SK-N-SH (cell line): ENCODE measurements around the gene MAP7. TPM values are rescaled to one million over a fixed set of nuclear protein-coding genes. Genes with fewer than 3 reads are reported as not detected.

Source experiments
- CTCF ChIA-PET: fragments of 300-600, 350-600 bp; formaldehyde crosslinking; extraction: SDS; loops from one replicate; lab custom pipeline; 2021; lab: Yijun Ruan, JAX
- POLR2A ChIA-PET: fragments of 350-600 bp; sonication (Branson Sonifier 250); formaldehyde crosslinking; extraction: SDS; loops from one replicate; lab custom pipeline; 2020; ENCODE audit warnings: antibody characterized with exemption, inconsistent platforms; lab: Yijun Ruan, JAX
- DNase-seq: peaks from one replicate; pipeline ENCODE4 v3.0.0; 2012
- H2AFZ ChIP-seq: fragments of 200-600 bp; sonication (generic); 2 replicates; pipeline ENCODE4 v1.8.1; 2016; ENCODE audit warnings: antibody characterized with exemption, mild to moderate bottlenecking, low read depth
- H3F3A ChIP-seq: fragments of 200-600 bp; sonication (generic); replicated peaks from 2 replicates; pipeline ENCODE3; 2016; ENCODE audit warnings: antibody characterized with exemption, mild to moderate bottlenecking; ENCODE audit not compliant: insufficient read depth
- H3K27ac ChIP-seq, 2 experiments: fragments of 200-500 bp in 1 of 2; fragments of 200-600 bp in 1 of 2; sonication (Bioruptor generic) in 1 of 2; sonication (generic), shearing (Covaris generic) in 1 of 2; 2 replicates each; pipeline versions ENCODE4 v1.5.1 to v1.6.1; 2014 to 2016; ENCODE audit warnings: low read depth in 2 of 2, inconsistent platforms in 1 of 2, low read length in 1 of 2, mild to moderate bottlenecking in 1 of 2, mixed read lengths in 1 of 2
- H3K27me3 ChIP-seq: fragments of 200-600 bp; sonication (generic), shearing (Covaris generic); 2 replicates; pipeline ENCODE4 v1.6.1; 2016; ENCODE audit warnings: mixed run types; ENCODE audit not compliant: insufficient read depth
- H3K36me3 ChIP-seq, 2 experiments: fragments of 200-500 bp in 1 of 2; fragments of 200-600 bp in 1 of 2; sonication (Bioruptor generic) in 1 of 2; sonication (generic) in 1 of 2; replicated peaks in 1 of 2; 2 replicates each; pipeline versions ENCODE3 to v1.5.1; 2014 to 2016; ENCODE audit warnings: low read length in 1 of 2, mild to moderate bottlenecking in 1 of 2; ENCODE audit not compliant: insufficient read depth in 2 of 2, control insufficient read depth in 1 of 2
- H3K4me1 ChIP-seq, 2 experiments: fragments of 200-500 bp in 1 of 2; fragments of 200-600 bp in 1 of 2; sonication (Bioruptor generic) in 1 of 2; sonication (generic), shearing (Covaris generic) in 1 of 2; 2 replicates each; pipeline versions ENCODE4 v1.5.1 to v1.6.1; 2014 to 2016; ENCODE audit warnings: low read depth in 1 of 2, low read length in 1 of 2, mixed run types in 1 of 2; ENCODE audit not compliant: insufficient read depth in 2 of 2, control insufficient read depth in 1 of 2
- H3K4me2 ChIP-seq: fragments of 200-600 bp; sonication (generic), shearing (Covaris generic); 2 replicates; pipeline ENCODE4 v1.6.1; 2017; ENCODE audit warnings: mixed run types
- H3K4me3 ChIP-seq, 2 experiments: fragments of 200-500 bp in 1 of 2; fragments of 200-600 bp in 1 of 2; sonication (Bioruptor generic) in 1 of 2; sonication (generic), shearing (Covaris generic) in 1 of 2; 2 replicates each; pipeline versions ENCODE4 v1.5.1 to v1.8.1; 2014 to 2016; ENCODE audit warnings: low read depth in 2 of 2, inconsistent platforms in 1 of 2, low read length in 1 of 2, mild to moderate bottlenecking in 1 of 2, mixed read lengths in 1 of 2, moderate library complexity in 1 of 2
- H3K79me2 ChIP-seq: fragments of 200-600 bp; sonication (generic); 2 replicates; pipeline ENCODE4 v1.8.1; 2017; ENCODE audit warnings: mild to moderate bottlenecking; ENCODE audit not compliant: insufficient read depth
- H3K9ac ChIP-seq: fragments of 200-600 bp; sonication (generic); 2 replicates; pipeline ENCODE4 v1.6.1; 2017; ENCODE audit warnings: mixed run types
- H3K9me2 ChIP-seq: fragments of 200-600 bp; sonication (generic); 2 replicates; pipeline ENCODE4 v1.6.1; 2017; ENCODE audit warnings: mixed run types
- H3K9me3 ChIP-seq: fragments of 200-600 bp; sonication (generic); 2 replicates; pipeline ENCODE4 v1.6.1; 2017; ENCODE audit warnings: mixed run types, mild to moderate bottlenecking, moderate library complexity
- H4K20me1 ChIP-seq: fragments of 200-600 bp; sonication (generic); 2 replicates; pipeline ENCODE4 v1.6.1; 2017; ENCODE audit warnings: mild to moderate bottlenecking, mixed run types; ENCODE audit not compliant: insufficient read depth
- CHD2 ChIP-seq: fragments of 150-350 bp; IDR thresholded peaks from 2 replicates; pipeline ENCODE4 v1.6.1; 2018; ENCODE audit warnings: low read length; ENCODE audit not compliant: partially characterized antibody
- EZH2phosphoT487 ChIP-seq: fragments of 200-600 bp; sonication (generic); IDR thresholded peaks from 2 replicates; pipeline ENCODE4 v1.6.1; 2017; ENCODE audit warnings: low read depth, mixed run types, mild to moderate bottlenecking, antibody characterized with exemption, moderate library complexity, borderline replicate concordance
- FOSL2 ChIP-seq: IDR thresholded peaks from 2 replicates; pipeline ENCODE4 v1.4.0; 2012; ENCODE audit warnings: low read depth, mild to moderate bottlenecking, moderate library complexity, borderline replicate concordance
- FOXJ3 ChIP-seq: sonication (generic); formaldehyde crosslinking; IDR thresholded peaks from 2 replicates; pipeline ENCODE4 v1.5.1; 2020; ENCODE audit warnings: mild to moderate bottlenecking, missing genetic modification reagents
- FOXM1 ChIP-seq: IDR thresholded peaks from 2 replicates; pipeline ENCODE4 v1.4.0; 2012; ENCODE audit warnings: low read depth, mild to moderate bottlenecking
- GABPA ChIP-seq: IDR thresholded peaks from 2 replicates; pipeline ENCODE4 v1.4.0; 2012; ENCODE audit warnings: low read depth, mild to moderate bottlenecking
- GATA2 ChIP-seq: sonication (generic); formaldehyde crosslinking; IDR thresholded peaks from 2 replicates; pipeline ENCODE4 v1.5.0; 2020; ENCODE audit warnings: mild to moderate bottlenecking, missing genetic modification reagents
- JUND ChIP-seq: IDR thresholded peaks from 2 replicates; pipeline ENCODE4 v1.4.0; 2012
- MXI1 ChIP-seq: IDR thresholded peaks from 2 replicates; pipeline ENCODE4 v1.6.1; 2012; ENCODE audit warnings: mild to moderate bottlenecking, low read depth, low read length, improper control_type of control experiment
- NFIC ChIP-seq: IDR thresholded peaks from 2 replicates; pipeline ENCODE4 v1.4.0; 2012; ENCODE audit warnings: borderline replicate concordance
- NRF1 ChIP-seq: IDR thresholded peaks from 2 replicates; pipeline ENCODE4 v1.6.1; 2012; ENCODE audit warnings: low read depth, mild to moderate bottlenecking, low read length
- POLR2AphosphoS5 ChIP-seq: IDR thresholded peaks from 2 replicates; pipeline ENCODE4 v1.6.1; 2012; ENCODE audit warnings: low read depth, low read length
- RAD21 ChIP-seq: IDR thresholded peaks from 2 replicates; pipeline ENCODE4 v1.6.1; 2012; ENCODE audit warnings: mild to moderate bottlenecking, low read length
- RCOR1 ChIP-seq: fragments of 150-350 bp; IDR thresholded peaks from 2 replicates; pipeline ENCODE4 v1.6.1; 2017; ENCODE audit warnings: antibody characterized with exemption, low read length
- RXRA ChIP-seq: IDR thresholded peaks from 2 replicates; pipeline ENCODE4 v1.4.0; 2012; ENCODE audit warnings: low read depth, mild to moderate bottlenecking, borderline replicate concordance
- SIN3A ChIP-seq: IDR thresholded peaks from 2 replicates; pipeline ENCODE4 v1.6.1; 2012; ENCODE audit warnings: low read depth, mild to moderate bottlenecking, low read length, moderate library complexity, borderline replicate concordance
- SMC3 ChIP-seq: IDR thresholded peaks from 2 replicates; pipeline ENCODE4 v1.6.1; 2012; ENCODE audit warnings: low read depth, low read length, improper control_type of control experiment
- TAF1 ChIP-seq: IDR thresholded peaks from 2 replicates; pipeline ENCODE4 v1.6.1; 2012; ENCODE audit warnings: low read depth, mild to moderate bottlenecking, low read length, moderate library complexity, borderline replicate concordance
- TCF12 ChIP-seq: IDR thresholded peaks from 2 replicates; pipeline ENCODE4 v1.4.0; 2012
- YY1 ChIP-seq: IDR thresholded peaks from 2 replicates; pipeline ENCODE4 v1.4.0; 2012; ENCODE audit warnings: low read depth, mild to moderate bottlenecking
- WGBS: methylation state at CpG from one replicate; pipeline ENCODE4 v1.1.6; 2017; ENCODE audit warnings: low lambda C conversion rate; 5-methylcytosine and 5-hydroxymethylcytosine counted together
- polyA plus RNA-seq, 3 experiments: library from polyadenylated mRNA; depleted of rRNA; stranded (reverse); fragments of >200 nt; gene quantifications; 2 replicates each; pipeline ENCODE4 v1.2.3, GENCODE V29; 2012
- TF ChIP-seq, protein P1 (sequence below): IDR thresholded peaks from 2 replicates; pipeline ENCODE4; 2012
- TF ChIP-seq, protein P2 (sequence below): IDR thresholded peaks from 2 replicates; pipeline ENCODE4 v1.4.0; 2012; ENCODE audit warnings: low read depth
- TF ChIP-seq, protein P3 (sequence below): IDR thresholded peaks from 2 replicates; pipeline ENCODE4 v1.4.0; 2012; ENCODE audit warnings: low read depth, borderline replicate concordance
- TF ChIP-seq, protein P4 (sequence below): fragments of 150-350 bp; IDR thresholded peaks from 2 replicates; pipeline ENCODE4 v1.6.1; 2017; ENCODE audit warnings: antibody characterized with exemption, low read length, low read depth, borderline replicate concordance

MAP7 gene
- polyA plus RNA-seq, 1 of the 3 experiments (the other 2 are of a cell fraction) = 0.76 TPM

DNA sequence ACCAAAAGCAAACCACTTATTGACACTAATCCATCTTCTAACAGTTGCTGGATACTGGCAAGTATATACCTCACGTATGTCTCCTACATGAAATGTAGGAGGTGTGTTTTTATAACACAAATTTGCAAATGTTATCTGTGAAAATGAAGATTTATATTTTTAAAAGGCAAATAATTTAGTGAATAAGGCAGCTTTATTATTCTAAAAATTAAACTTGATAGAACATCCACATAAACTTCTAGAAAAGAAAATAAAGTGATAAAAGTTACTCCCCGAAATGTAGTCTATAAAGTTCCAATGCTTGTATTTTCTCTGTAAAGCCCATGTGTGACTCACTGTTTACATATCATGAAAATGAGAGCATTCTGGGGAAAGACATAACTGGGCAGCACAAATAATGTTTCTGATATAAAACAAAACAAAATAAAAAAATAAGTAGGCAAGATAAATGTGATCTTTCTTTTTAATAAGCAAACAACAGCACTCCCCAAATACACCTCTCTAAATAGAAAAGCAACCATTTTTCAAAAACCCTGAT is 84.4 kb downstream of the MAP7 start:
- TF ChIP-seq FOXJ3 (CRISPR knock-in tag) = no peak
- TF ChIP-seq TCF12 = no peak
- TF ChIP-seq TAF1 = no peak
- TF ChIP-seq, protein P1, sequence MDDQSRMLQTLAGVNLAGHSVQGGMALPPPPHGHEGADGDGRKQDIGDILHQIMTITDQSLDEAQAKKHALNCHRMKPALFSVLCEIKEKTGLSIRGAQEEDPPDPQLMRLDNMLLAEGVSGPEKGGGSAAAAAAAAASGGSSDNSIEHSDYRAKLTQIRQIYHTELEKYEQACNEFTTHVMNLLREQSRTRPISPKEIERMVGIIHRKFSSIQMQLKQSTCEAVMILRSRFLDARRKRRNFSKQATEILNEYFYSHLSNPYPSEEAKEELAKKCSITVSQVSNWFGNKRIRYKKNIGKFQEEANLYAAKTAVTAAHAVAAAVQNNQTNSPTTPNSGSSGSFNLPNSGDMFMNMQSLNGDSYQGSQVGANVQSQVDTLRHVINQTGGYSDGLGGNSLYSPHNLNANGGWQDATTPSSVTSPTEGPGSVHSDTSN = no peak
- no peak for TF ChIP-seq POLR2AphosphoS5
- no peak for TF ChIP-seq FOSL2
- TF ChIP-seq, protein P2, sequence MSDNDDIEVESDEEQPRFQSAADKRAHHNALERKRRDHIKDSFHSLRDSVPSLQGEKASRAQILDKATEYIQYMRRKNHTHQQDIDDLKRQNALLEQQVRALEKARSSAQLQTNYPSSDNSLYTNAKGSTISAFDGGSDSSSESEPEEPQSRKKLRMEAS = no peak
- no peak for TF ChIP-seq YY1
- no peak for TF ChIP-seq RCOR1
- no peak for TF ChIP-seq CHD2
- no peak for TF ChIP-seq GABPA
- TF ChIP-seq RXRA = no peak
- TF ChIP-seq EZH2phosphoT487 = no peak
- TF ChIP-seq GATA2 (CRISPR knock-in tag) = no peak
- no peak for TF ChIP-seq NFIC
- TF ChIP-seq FOXM1 = no peak
- no peak for TF ChIP-seq SMC3
- Histone ChIP-seq H3F3A (no peaks in the 10 kb centered on the region), H4K20me1 (no peaks in the 10 kb centered on the region), H3K36me3 (no peaks in the 10 kb centered on the region), H3K4me3 (no peak overlapping the region), H3K9me2 (no peaks in the 10 kb centered on the region), H3K27me3 (no peaks in the 10 kb centered on the region), H3K9ac (no peak overlapping the region), H3K27ac (no peak overlapping the region), H3K9me3 (no peaks in the 10 kb centered on the region), H3K79me2 (no peaks in the 10 kb centered on the region), H3K4me1 (no peaks in the 10 kb centered on the region; a peak in 2 of 4 replicates), H3K4me2 (no peak overlapping the region), H2AFZ (no peak overlapping the region)
- WGBS = 65% methylated on average over 2 of the region's 2 CpGs
- ChIA-PET POLR2A (no interaction called here), CTCF (no interaction called here)
- no peak for DNase-seq

DNA sequence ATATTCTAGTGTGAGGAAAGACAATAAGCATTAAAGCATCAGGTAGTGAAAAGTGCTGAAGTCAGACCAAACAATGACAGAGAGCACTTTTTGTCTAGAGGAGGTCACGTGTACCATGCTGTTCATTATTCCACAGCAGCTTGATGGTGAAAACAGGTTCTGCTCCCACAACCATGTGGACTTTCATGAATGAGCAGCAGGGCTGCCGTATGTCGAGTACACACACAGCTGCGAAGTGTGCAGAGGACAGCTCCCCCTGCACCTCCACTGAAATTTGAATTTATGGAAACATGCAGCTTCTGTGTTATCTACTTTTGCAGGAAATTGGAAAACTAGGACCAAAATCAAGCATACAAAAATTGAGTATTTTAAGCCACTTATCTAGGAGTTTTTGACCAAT is 85.3 kb downstream of the MAP7 start:
- Histone ChIP-seq H3K27ac (no peak overlapping the region), H3K4me2 (no peak overlapping the region), H3K9ac (no peak overlapping the region), H3K36me3 (no peaks in the 10 kb centered on the region), H3F3A (no peaks in the 10 kb centered on the region), H3K27me3 (no peaks in the 10 kb centered on the region), H3K79me2 (no peaks in the 10 kb centered on the region), H3K9me2 (no peaks in the 10 kb centered on the region), H3K4me3 (no peak overlapping the region), H3K9me3 (no peaks in the 10 kb centered on the region), H4K20me1 (no peaks in the 10 kb centered on the region), H2AFZ (no peak overlapping the region), H3K4me1 (no peaks in the 10 kb centered on the region; a peak in 2 of 4 replicates)
- DNase-seq = no peak
- POLR2A ChIA-PET = no interaction called here
- CTCF ChIA-PET = interaction anchor here (0.9 kb wide), 1 partner anchor 85 kb away, joined by 5 read pairs; the partner anchor contains the start of gene MAP7
- 67% methylated on average over 1 of the region's 4 CpGs for WGBS
- no peak for TF ChIP-seq NRF1
- TF ChIP-seq SIN3A = no peak
- TF ChIP-seq, protein P3, sequence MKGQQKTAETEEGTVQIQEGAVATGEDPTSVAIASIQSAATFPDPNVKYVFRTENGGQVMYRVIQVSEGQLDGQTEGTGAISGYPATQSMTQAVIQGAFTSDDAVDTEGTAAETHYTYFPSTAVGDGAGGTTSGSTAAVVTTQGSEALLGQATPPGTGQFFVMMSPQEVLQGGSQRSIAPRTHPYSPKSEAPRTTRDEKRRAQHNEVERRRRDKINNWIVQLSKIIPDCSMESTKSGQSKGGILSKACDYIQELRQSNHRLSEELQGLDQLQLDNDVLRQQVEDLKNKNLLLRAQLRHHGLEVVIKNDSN = no peak
- no peak for TF ChIP-seq CHD2
- TF ChIP-seq, protein P2 = no peak
- no peak for TF ChIP-seq FOXJ3 (CRISPR knock-in tag)
- TF ChIP-seq, protein P4, sequence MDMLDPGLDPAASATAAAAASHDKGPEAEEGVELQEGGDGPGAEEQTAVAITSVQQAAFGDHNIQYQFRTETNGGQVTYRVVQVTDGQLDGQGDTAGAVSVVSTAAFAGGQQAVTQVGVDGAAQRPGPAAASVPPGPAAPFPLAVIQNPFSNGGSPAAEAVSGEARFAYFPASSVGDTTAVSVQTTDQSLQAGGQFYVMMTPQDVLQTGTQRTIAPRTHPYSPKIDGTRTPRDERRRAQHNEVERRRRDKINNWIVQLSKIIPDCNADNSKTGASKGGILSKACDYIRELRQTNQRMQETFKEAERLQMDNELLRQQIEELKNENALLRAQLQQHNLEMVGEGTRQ = no peak
- no peak for TF ChIP-seq RAD21
- no peak for TF ChIP-seq GATA2 (CRISPR knock-in tag)
- no peak for TF ChIP-seq MXI1
- TF ChIP-seq RCOR1 = no peak
- TF ChIP-seq JUND = no peak
- TF ChIP-seq YY1 = no peak
